Large intestine (tissue), 3 donors: Measurements from ENCODE around the gene ARMS2. TPM values are rescaled to one million over a fixed set of nuclear protein-coding genes. Genes with fewer than 3 reads are reported as not detected.

Experiments used
- DNase-seq, 2 donors: peaks; one replicate each; pipeline versions ENCODE4 v3.0.0 to v3.0.0-alpha.2; 2013
- H3K27ac ChIP-seq: one replicate; pipeline ENCODE4 v1.5.1; 2013; ENCODE audit warnings: low read length
- H3K27me3 ChIP-seq: 2 replicates; pipeline ENCODE4 v1.6.1; 2013; ENCODE audit warnings: low read length; ENCODE audit not compliant: control insufficient read depth, insufficient read depth
- H3K36me3 ChIP-seq: 2 replicates; pipeline ENCODE4 v1.6.1; 2013; ENCODE audit warnings: low read length; ENCODE audit not compliant: control insufficient read depth, insufficient read depth
- H3K4me1 ChIP-seq: one replicate; pipeline ENCODE4 v1.6.1; 2013; ENCODE audit warnings: low read length; ENCODE audit not compliant: control insufficient read depth, insufficient read depth
- H3K4me3 ChIP-seq: one replicate; pipeline ENCODE4 v1.5.1; 2013; ENCODE audit warnings: low read length
- H3K9me3 ChIP-seq: one replicate; pipeline ENCODE4 v1.6.1; 2013; ENCODE audit warnings: mild to moderate bottlenecking, low read depth, low read length, moderate library complexity; ENCODE audit not compliant: control insufficient read depth
- WGBS: methylation state at CpG from one replicate; pipeline ENCODE4 v1.1.5; 2013; ENCODE audit warnings: low lambda C conversion rate; ENCODE audit not compliant: insufficient coverage; 5-methylcytosine and 5-hydroxymethylcytosine counted together
- polyA plus RNA-seq: library from polyadenylated mRNA; unstranded; fragments of 120-200 nt; gene quantifications from one replicate; pipeline ENCODE4 v1.2.1, GENCODE V29; 2013

ARMS2 gene
- polyA plus RNA-seq, 1 donor, result 0.15 TPM

DNA sequence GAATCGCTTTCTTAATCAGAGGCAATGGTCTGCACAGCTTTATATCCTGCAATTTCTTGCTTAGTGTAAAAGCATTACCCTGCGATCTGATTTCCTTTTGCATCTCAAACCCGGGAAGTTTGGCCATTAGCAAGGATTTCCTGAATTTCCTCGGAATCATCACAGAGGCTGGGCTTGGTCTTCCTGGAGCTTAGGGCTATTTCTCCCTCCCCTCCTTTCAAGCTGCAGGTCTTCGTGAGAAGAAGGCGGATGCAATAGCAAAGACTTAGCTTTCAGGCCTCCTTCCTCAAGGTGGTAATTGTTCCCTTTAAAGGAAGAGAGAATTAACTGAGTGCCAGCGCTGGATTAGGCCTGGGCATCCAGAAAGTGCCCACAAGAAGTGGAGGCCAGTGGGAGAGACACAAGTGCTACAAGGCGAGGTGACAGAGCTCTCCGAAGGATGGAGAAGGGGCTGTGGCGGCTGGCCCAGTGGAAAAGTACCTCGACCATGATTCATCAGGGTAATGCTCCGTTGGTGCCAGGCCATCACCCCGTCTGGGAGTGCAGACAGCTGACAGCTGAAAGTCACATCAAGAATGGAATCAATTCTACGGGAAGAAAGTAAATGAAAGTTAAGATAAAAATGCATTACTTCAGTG, 4.0 kb upstream of the ARMS2 start:
- Histone ChIP-seq H3K27me3 (no peaks in the 10 kb centered on the region), H3K36me3 (no peaks in the 10 kb centered on the region), H3K4me3 (no peak overlapping the region), H3K4me1 (peaks cover 22% of the 10 kb centered on the region), H3K27ac (no peak overlapping the region), H3K9me3 (no peaks in the 10 kb centered on the region)
- no peak for DNase-seq
- no CpG with 5 or more reads among the region's 14 CpGs for WGBS

GRCh38 chr10:122454071-122454470, 382 bp upstream of the ARMS2 start:
- Histone ChIP-seq H3K4me3 (no peak overlapping the region), H3K27ac (no peak overlapping the region), H3K36me3 (no peaks in the 10 kb centered on the region), H3K27me3 (peaks cover 19% of the 10 kb centered on the region), H3K4me1 (peaks cover 9% of the 10 kb centered on the region), H3K9me3 (no peaks in the 10 kb centered on the region)
- WGBS, result 94% methylated on average over 3 of the region's 3 CpGs
- DNase-seq, result no peak

DNA sequence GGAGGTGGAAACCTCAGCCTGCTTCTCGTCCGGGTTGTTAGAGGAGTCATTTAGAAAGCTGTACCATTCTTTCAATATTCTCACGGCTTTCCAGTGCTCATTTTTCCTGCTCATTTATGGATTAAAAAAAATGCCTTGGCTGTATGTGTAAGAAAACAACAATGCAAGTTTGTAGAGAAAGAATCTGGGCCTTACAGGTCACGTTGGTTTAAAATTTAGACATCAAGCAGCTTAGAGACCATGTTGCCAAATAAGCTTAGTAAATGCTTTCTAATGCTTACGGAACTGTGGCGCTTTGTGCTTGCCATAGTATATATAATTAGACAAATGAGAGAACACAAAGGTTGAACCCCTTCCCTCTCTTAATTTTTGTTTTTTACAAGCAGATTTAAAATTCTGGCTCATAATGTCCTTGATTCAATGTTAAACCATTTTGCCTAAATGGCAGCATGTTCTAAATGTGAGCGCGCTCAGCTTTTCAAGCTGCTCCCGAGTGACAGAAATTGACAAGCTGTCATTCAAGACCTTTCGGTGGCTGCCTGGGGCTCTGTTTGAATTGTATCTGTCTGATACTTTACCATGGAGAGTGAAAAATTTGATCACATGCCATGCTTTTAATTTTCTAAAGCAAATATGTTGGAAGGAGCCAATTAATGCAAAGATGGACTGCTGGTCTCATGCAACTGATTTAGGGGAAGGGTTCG, 1.1 kb downstream of the ARMS2 start:
- Histone ChIP-seq H3K4me3 (no peak overlapping the region), H3K4me1 (peaks cover 4% of the 10 kb centered on the region), H3K36me3 (no peaks in the 10 kb centered on the region), H3K9me3 (no peaks in the 10 kb centered on the region), H3K27me3 (peaks cover 33% of the 10 kb centered on the region), H3K27ac (no peak overlapping the region)
- DNase-seq, result no peak
- WGBS, result 90% methylated on average over 3 of the region's 11 CpGs

- Histone ChIP-seq H3K4me1 (peaks cover 11% of the 10 kb centered on the region), H3K27me3 (peaks cover 47% of the 10 kb centered on the region), H3K4me3 (no peak overlapping the region), H3K36me3 (no peaks in the 10 kb centered on the region), H3K27ac (no peak overlapping the region), H3K9me3 (no peaks in the 10 kb centered on the region)
- no peak for DNase-seq
- whole genome bisulfite sequencing, result 60% methylated on average over 1 of the region's 5 CpGs
Measured at GRCh38 chr10:122457934-122458333, 3.5 kb downstream of the ARMS2 start.

- 100% methylated on average over 1 of the region's 6 CpGs for WGBS
- Histone ChIP-seq H3K4me1 (peaks cover 12% of the 10 kb centered on the region), H3K4me3 (no peak overlapping the region), H3K36me3 (no peaks in the 10 kb centered on the region), H3K9me3 (no peaks in the 10 kb centered on the region), H3K27me3 (peaks cover 53% of the 10 kb centered on the region), H3K27ac (no peak overlapping the region)
- no peak for DNase-seq
Measured at GRCh38 chr10:122458693-122459092, 4.2 kb downstream of the ARMS2 start.

GRCh38 chr10:122459561-122460273, 5.3 kb downstream of the ARMS2 start:
- peaks cover 12% of the 10 kb centered on the region for H3K4me1 ChIP-seq
- H3K9me3 ChIP-seq, result no peaks in the 10 kb centered on the region
- no peak for DNase-seq
- H3K36me3 ChIP-seq, result no peaks in the 10 kb centered on the region
- H3K27me3 ChIP-seq, result peaks cover 62% of the 10 kb centered on the region
- 100% methylated on average over 1 of the region's 14 CpGs for WGBS
- H3K4me3 ChIP-seq, result no peak overlapping the region
- no peak overlapping the region for H3K27ac ChIP-seq

DNA sequence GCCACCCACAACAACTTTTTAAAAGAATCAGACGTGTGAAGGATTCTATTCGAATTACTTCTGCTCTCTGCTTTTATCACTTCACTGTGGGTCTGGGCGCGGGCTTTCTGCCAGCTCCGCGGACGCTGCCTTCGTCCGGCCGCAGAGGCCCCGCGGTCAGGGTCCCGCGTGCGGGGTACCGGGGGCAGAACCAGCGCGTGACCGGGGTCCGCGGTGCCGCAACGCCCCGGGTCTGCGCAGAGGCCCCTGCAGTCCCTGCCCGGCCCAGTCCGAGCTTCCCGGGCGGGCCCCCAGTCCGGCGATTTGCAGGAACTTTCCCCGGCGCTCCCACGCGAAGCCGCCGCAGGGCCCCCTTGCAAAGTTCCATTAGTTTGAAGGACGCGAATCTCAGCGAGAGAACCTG, 6.4 kb downstream of the ARMS2 start:
- Histone ChIP-seq H3K4me3 (peak overlapping the region; percentile 49), H3K27ac (no peak overlapping the region), H3K9me3 (no peaks in the 10 kb centered on the region), H3K4me1 (peaks cover 12% of the 10 kb centered on the region), H3K27me3 (peaks cover 63% of the 10 kb centered on the region), H3K36me3 (no peaks in the 10 kb centered on the region)
- WGBS, result no CpG with 5 or more reads among the region's 40 CpGs
- peak in 1 of 2 donors; percentile 32 for DNase-seq

DNA sequence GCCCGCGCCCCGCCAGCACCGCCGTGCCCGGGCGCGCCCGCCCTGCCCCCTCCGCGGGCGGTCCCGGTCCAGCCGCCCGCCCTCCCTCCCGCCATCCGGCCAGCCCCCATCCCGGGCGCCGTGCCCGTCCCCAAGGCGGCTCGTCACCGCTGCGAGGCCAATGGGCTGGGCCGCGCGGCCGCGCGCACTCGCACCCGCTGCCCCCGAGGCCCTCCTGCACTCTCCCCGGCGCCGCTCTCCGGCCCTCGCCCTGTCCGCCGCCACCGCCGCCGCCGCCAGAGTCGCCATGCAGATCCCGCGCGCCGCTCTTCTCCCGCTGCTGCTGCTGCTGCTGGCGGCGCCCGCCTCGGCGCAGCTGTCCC, 6.9 kb downstream of the ARMS2 start, which contains the start of gene HTRA1:
Gene HTRA1, plus strand, starts transcription at position 187 of the 362 bp plus-strand sequence. Its CDS starts 100 bp downstream, at position 287.
- Histone ChIP-seq H3K4me3 (peak within 1 kb of the TSS; percentile 50), H3K36me3 (no peaks in the 10 kb centered on the region), H3K27ac (no peak within 1 kb of the TSS), H3K4me1 (peaks cover 12% of the 10 kb centered on the region), H3K27me3 (peaks cover 63% of the 10 kb centered on the region), H3K9me3 (no peaks in the 10 kb centered on the region)
- peak in 1 of 2 donors; percentile 70 for DNase-seq
- no CpG with 5 or more reads among the region's 56 CpGs for WGBS

DNA sequence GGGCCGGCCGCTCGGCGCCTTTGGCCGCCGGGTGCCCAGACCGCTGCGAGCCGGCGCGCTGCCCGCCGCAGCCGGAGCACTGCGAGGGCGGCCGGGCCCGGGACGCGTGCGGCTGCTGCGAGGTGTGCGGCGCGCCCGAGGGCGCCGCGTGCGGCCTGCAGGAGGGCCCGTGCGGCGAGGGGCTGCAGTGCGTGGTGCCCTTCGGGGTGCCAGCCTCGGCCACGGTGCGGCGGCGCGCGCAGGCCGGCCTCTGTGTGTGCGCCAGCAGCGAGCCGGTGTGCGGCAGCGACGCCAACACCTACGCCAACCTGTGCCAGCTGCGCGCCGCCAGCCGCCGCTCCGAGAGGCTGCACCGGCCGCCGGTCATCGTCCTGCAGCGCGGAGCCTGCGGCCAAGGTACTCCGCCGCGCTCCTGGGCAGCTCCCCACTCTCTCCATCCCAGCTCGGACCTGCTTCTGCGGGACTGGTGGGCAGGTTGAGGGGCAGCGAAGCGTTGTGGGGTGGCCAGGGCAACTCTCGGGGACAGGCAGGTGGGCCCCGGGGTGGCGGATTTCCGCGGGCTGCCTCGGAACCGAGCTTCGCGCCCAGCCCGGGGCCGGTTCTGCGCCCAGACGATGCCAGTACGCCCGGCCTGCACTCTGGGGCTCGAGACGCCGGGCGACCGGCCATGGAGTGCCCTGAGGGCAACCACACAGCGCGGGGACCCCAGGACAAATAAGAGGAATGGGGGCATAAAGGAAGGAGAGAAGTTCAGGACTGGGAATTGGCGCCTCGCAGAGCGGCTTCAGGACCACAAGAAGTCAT, 7.5 kb downstream of the ARMS2 start:
- WGBS, result no CpG with 5 or more reads among the region's 95 CpGs
- peak overlapping the region; percentile 50 for H3K4me3 ChIP-seq
- H3K27me3 ChIP-seq, result peaks cover 62% of the 10 kb centered on the region
- H3K9me3 ChIP-seq, result no peaks in the 10 kb centered on the region
- no peak overlapping the region for H3K27ac ChIP-seq
- H3K4me1 ChIP-seq, result peaks cover 12% of the 10 kb centered on the region
- no peaks in the 10 kb centered on the region for H3K36me3 ChIP-seq
- peak in 1 of 2 donors; percentile 55 for DNase-seq
